GM18858 (cell line): ENCODE results near the gene EEF1AKMT1.
"Not testable (repeated sequence)": the region's sequence is repeated elsewhere in the genome, so short reads cannot be mapped to it uniquely, and the experiment has no call there.

ENCODE experiments used
- ATAC-seq: cut with Tn5 transposase; IDR thresholded peaks from one replicate; pipeline ENCODE4 v1.9.1; 2021; ENCODE audit not compliant: unreplicated experiment

EEF1AKMT1 gene

DNA sequence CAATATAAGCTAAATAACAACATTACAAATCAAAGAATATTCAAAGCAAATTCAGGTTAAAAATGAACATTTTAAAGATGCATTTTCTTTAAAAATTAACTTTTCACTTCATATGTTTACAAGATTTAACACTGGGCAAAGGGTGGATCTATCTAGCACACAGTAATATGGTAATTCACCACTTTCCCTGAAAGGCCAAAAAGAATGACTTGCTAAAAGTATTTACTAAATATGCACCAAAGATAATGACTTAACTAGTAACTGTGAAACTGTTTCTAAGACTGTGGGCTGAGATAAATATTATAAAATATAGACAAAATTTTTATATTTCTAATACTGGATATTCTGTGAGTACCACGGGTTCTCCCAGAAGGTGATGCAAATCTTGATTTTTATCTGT lies 4.5 kb upstream of the EEF1AKMT1 start:
- ATAC-seq: no peak

DNA sequence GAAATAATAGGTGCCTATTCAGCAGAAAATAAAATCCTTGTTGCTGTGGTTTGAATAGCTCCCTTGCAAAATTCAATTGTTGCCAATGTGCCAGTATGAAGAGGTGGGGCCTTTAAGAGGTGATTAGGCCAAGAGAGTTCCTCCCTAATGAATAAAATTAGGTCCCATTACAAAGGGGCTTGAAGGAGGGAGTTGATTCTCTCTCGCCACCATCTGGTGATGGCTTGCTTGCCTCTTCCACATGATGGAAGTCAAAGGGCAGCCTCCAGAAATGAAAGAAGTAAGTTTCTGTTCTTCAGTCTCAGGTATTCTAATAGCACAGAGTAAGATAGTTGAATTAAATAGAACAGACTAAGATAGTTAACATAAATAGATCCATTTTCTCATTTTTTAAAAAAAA lies 3.0 kb upstream of the EEF1AKMT1 start:
- no peak for ATAC-seq

DNA sequence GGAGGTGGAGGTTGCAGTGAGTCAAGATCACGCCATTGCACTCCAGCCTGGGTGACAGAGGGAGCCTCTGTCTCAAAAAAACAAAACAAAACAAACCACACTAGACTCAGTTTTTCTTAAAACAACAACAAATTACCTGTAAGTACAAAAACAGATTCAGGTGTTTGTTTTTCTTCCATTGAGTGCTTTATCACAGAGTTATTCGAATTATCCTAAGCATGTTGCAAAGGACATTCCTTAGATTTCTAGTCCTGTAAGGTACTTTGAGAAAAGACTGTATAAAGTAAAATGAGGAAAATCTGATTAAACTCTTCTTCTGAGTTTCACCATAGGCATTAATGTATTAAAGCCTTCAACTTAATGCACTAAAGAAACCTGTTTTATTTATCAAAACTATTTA lies 2.2 kb upstream of the EEF1AKMT1 start:
- no peak for ATAC-seq

DNA sequence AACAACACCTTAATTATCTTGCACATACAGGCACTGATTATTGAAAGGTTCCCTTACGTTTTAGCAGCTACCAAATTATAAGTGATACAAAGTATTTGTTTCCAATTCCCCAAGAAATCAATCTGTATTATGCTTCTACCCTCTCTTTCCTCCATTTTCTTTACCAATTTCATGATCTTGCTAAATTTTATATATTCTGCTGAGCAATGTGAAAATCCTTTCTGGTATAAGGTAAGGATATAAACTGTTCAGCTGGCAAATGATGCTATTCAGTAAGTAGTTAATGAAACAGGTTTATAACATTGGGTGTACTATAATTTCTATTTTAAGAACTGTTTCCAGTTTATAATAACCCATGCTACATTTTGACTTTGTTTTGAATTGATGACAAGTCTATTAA lies 985 bp upstream of the EEF1AKMT1 start:
- ATAC-seq: no peak

DNA sequence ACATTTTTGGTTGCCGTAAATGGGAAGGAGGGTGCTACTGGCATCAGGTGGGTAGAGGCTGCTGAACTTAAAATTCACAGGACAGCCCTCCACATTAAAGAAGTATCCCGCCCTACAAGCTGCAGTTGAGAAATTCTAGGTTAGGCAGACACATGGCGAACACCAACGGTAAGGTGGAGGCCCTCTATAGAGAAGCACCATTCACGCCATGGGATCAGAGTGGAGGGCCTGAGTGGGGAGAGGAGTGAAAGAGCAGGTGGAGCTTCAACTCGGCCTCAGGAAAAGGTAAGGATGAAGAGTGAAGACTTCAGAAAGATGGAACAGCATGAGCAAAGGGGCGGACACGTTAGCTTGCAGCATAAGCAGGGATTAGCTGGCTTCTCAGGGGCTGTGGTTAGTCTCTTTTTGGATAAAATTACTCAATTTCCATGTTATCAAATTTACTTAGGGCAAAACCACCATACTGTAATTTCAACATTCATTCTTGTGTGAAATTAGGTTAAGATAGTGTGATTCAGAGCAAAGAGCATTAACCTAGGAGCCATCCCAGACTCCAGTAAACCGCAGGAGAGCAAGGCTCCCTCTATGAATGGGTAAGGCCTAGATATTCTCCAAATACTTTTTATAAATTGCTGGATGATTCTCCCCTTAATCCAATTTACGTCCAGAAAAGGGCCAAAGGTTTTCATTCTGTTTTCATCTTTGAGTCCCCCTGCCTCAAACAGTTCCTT lies 1.2 kb downstream of the EEF1AKMT1 start:
- no peak for ATAC-seq

DNA sequence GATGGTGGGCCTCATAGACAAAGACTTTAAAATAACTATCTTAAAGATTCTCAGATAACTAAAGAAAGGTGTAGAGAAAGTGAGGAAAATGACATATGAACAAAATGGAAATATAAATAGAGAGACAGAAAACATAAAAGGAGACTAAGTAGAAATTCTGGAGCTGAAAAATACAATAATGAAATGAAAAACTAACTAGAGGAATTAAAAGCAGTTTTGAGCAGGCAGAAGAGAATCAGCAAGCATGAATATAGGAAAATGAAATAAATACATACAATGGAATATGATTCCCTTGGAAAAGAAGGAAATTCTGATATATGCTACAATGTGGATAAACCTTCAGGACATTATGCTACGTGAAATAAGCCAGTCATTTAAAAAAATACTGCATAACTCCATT lies 3.9 kb downstream of the EEF1AKMT1 start:
- no peak for ATAC-seq

DNA sequence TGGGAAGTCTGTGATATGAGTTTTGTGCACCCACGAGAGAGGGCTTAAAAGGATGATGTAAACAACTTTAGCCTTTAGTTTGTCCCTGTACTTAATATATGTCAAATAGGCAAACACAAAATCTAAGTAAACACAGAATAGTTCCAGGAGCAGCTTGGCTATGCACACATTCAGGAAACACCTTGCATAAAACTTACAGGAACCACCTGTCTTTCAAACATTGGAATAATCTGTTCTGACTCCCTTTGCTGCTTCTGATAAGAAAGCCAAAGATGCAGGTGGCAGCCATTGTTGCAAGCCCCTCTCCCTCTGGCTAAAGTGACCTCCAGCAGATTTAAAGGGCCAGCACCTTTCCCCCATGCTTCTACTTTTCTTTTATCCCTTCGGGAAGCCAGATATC lies 4.7 kb downstream of the EEF1AKMT1 start:
- no peak for ATAC-seq

DNA sequence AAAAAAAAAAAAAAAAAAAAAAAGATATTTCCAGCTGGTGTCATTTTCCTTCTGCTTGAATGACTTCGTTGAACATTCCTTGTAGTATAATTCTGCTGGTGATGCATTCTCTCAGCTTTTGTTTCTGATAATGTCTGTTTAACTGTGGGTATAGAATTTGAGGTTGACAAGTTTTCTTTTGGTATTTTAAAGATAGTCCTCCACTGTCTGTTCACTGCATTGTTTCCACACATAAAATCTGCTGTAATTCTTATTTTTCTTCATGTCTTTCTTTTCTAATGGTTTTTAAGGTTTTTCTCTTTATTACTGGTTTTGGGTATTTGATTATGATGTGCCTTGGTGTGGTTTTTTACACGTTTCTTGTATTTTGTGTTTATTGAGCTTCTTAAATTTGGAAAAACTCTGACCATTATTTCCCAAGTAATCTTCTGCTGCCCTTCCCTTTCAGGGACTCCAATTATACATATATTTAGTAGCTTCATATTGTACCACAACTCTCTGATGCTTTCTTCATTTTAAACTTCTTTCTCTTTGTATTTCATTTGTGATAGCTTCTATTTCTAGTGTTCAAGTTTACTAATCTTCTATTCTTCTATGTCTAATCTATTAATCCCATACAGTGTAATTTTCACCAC lies 6.3 kb downstream of the EEF1AKMT1 start:
- no peak for ATAC-seq

DNA sequence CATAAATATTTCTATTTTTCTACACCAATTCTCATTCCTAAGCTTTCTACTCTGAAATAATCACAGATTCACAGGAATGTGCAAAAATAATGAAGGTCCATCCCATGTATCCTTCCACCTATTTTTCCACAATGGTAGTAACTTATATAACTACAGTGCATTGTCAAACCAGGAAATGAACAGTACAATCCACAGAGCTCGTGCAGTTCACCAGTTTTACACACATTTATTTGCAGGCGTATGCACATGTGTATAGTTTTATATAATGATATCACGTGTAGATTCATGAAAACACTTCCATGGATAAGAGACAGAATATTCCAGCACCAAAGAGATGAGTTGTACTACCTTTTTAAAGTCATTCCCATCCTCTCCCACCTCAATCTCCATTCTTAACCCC lies 12.9 kb downstream of the EEF1AKMT1 start:
- ATAC-seq: no peak

DNA sequence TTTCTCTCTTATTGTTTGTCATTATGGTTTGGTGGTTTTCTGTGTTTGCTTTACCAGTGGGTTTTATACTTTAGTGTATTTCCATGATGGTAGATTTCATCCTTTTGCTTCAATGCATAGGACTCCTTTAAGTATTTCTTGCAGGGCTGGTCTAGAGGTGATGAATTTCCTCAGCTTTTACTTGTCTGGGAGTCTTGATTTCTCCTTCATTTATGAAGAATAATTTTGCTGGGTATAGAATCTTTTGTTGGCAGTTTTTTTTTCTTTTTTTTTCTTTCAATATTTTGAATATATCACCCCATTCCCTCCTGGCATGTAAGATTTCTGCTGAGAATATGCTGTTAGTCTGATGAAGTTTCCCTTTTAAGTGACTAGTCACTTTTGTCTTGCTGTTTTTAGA lies 19.8 kb downstream of the EEF1AKMT1 start:
- ATAC-seq: no peak

DNA sequence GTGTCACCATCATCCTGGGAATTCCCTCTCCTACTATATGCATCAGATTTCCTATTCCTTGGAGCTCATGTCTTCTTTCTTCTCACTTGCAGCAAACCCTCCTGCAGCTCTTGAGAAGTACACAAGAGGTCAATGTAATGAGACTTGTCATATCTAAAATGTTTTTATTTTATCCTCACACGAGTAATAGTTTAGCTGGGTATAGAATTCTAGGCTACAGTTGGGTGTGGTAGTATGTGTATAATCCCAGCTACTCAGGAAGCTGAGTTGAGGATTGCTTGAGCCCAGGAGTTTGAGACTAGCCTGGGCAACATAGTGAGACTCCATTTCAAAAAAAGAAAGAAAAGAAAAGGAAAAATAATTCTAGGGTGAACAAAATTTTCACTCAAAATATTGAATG lies 24.4 kb downstream of the EEF1AKMT1 start:
- no peak for ATAC-seq

DNA sequence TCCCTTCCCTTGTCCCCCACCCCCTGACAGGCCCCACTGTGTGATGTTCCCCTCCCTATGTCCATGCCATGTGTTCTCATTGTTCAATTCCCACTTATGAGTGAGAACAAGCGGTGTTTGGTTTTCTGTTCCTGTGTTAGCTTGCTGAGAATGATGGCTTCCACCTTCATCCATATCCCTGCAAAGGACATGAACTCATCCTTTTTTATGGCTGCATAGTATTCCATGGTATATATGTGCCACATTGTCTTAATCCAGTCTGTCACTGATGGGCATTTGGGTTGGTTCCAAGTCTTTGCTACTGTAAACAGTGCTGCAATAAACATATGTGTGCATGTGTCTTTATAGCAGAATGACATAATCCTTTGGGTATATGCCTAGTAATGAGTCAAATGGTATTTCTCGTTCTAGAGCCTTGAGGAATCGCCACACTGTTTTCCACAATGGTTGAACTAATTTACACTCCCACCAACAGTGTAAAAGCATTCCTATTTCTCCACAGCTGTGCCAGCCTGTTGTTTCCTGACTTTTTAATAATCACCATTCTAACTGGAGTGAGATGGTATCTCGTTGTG lies 29.8 kb downstream of the EEF1AKMT1 start:
- not testable (repeated sequence) for ATAC-seq

DNA sequence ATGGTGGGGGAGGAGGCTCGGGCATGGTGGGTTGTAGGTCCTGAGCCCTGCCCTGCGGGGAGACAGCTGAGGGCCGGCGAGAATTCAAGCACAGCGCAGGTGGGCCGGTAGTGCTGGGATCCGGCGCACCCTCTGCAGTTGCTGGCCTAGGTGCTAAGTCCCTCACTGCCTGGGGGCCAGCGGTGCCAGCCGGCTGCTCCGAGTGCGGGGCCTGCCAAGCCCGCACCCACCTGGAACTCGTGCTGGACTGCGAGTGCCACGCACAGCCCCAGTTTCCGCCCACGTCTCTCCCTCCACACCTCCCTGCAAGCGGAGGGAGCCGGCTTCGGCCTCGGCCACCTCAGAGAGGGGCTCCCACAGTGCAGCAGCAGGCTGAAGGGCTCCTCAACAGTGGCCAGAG lies 33.7 kb downstream of the EEF1AKMT1 start:
- ATAC-seq: no peak

DNA sequence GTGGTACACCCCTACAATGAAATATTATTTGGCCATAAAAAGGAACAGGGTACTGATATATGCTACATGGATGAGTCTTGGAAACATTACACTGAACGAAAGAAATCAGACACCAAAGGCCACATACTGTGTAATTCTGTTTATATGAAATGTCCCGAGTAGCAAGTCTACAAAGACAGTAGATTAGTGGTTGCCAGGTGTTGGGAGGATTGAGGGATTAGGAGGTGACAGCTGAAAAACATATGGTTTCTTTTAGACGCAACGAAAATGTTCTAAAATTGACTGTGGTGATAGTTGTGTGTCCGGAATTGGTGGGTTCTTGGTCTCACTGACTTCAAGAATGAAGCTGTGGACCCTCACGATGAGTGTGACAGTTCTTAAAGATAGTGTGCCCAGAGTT lies 35.1 kb downstream of the EEF1AKMT1 start:
- ATAC-seq: no peak

DNA sequence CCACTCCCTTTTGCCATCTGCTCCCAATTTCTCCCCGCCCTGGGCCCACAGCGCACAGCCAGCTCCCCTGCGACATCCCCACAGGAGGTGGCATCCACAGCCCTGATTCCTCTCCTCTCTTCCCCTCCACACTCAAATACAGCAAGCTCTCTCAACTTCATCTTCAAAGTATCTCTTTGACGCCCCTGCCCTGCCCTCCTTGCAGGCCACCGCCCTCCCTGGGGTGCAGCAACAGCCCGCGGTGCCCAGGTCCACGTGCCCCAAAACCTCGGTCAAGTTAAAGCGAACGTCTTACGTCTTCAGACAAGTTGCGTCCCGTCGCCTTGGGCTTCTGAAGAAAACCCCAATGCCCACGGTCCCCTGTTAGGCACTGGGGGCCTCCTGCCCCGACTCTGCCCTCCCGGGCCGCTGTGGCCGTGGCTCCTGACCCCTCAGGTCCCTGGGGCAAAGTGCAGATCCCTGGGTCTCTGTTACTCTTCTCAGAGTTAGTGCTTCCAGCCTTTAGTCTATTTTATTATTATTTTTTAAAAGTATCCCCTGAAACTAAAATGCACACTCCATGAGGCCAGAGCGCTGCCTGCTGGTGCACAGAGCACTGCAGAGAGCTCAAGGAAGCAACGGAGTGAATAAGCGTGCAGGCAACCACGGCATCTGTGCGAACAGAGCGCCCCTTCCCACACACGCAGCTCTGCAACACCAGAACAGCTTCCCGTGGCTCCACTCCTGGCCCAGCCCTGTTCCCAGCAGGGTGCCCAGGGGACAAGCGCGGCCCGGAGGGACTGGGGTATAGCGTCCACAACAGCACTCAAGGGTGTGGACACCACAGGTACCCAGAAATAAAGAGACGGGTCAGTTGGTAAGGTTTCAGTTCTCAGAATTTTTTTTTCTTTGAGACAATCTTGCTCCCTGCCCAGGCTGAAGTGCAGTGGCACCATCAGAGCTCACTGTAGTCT lies 43.9 kb downstream of the EEF1AKMT1 start:
- ATAC-seq: no peak

DNA sequence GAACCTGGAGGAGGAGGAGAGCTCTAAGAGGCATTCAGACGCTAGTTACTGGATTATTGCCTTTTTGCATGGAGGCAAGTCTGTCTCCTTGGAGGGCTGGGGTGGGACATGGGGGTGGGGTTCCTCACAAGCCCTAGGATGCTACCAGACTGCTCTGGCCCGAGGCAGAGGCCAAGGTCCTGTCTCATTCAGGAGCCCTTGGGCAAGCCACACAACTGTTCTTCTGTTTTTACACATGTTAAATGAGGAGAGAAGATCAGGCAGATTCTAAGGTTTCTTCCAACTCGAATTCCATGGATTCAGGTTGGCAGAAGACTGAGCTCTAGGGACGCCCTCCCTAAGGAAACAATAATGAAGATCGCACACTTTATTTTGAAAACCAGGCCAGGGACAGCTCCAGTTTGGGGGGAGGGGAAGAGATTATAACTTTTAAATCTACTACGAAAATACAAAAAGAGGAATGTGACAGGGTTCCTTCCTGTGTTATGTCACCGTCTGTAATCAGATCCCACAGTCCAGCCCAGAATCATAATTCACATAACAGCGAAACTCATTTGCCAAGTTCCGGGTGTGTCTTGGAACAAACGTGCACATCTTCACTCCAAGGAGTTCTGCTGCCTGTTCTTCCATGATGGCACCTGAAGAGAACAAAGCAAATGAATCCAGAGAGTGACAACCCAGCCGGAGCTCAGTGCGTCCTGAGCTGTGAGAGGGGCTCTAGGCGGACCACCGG lies 45.0 kb downstream of the EEF1AKMT1 start:
- no peak for ATAC-seq

DNA sequence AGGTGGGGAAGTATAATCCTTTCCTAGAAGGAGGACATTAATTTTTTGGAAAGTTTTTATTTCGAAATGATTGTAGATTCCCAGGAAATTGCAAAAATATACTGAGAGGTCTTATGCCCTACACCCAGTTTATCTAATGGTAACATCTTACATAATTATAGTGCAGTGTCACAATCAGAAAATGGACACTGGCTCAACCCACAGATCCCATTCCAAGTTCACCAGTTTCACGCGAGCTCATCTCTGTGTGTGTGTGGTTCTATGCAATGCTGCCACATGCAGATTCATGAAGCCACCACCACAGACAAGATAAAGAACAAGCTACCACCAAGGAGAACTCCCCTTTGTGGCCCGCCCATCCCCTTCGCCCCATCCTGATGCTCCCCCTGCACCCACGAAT lies 45.9 kb downstream of the EEF1AKMT1 start:
- no peak for ATAC-seq

DNA sequence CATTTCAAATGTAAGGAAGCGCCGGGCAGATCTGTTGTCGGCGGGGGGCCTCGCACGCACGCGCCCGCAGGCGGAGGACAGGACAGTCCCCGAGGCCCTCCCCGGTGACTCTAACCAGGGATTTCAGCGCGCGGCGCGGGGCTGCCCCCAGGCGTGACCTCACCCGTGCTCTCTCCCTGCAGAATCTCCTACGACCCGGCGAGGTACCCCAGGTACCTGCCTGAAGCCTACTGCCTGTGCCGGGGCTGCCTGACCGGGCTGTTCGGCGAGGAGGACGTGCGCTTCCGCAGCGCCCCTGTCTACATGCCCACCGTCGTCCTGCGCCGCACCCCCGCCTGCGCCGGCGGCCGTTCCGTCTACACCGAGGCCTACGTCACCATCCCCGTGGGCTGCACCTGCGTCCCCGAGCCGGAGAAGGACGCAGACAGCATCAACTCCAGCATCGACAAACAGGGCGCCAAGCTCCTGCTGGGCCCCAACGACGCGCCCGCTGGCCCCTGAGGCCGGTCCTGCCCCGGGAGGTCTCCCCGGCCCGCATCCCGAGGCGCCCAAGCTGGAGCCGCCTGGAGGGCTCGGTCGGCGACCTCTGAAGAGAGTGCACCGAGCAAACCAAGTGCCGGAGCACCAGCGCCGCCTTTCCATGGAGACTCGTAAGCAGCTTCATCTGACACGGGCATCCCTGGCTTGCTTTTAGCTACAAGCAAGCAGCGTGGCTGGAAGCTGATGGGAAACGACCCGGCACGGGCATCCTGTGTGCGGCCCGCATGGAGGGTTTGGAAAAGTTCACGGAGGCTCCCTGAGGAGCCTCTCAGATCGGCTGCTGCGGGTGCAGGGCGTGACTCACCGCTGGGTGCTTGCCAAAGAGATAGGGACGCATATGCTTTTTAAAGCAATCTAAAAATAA lies 52.1 kb downstream of the EEF1AKMT1 start:
- ATAC-seq: no peak

DNA sequence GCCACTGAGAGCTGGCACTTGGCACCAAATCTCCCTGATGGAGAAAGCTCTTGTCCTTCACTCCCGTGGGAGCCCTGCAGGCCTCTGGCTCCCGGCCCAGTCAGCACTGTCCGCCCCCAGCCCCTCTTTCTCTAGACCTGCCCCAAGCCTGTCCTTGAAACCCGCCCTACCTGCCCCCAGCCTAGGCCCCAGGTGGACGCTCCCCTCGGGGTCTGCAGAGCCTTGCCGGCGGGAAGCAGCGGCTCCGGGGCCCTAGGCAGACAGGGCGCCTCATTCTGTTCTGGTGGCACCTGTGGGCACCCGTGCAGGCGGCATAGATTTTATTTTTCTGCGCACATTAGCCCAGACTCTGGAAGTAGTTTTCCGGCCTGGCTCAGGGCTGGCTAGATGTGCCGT lies 52.7 kb downstream of the EEF1AKMT1 start:
- no peak for ATAC-seq

DNA sequence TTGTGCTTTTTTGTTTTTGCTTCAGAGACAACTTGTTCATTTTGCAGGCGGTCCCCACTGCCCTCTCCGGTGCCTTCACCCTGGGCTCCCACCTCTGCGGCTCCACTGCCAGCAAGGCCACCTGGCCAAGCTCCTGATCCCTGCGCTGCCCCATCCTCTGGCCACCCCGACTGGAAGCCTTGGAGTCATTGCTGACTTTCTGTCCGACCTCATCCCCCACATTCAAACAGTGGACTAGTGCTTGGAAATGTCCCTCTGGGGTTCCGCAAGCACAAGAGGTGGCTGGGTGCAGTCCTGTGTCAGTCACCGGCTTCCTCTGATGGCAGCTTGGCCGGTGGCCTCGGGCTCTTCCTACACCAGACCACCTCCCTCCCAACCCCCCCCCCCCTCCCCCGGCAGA lies 53.3 kb downstream of the EEF1AKMT1 start:
- no peak for ATAC-seq
